ENCODE results near the gene RPS28.

- TF ChIP-seq CTCF (conservative IDR thresholded peaks at IDR 0.05), result no peak
- TF ChIP-seq ZFX (IDR thresholded peaks at IDR 0.05), result no peak
Observed at GRCh38 chr19:8358948-8359347, 37.7 kb downstream of the RPS28 start.
